HG03565 (cell line): ENCODE results near the gene SIAE.

Experiments
- ATAC-seq: cut with Tn5 transposase; IDR thresholded peaks from one replicate; pipeline ENCODE4 v1.9.1; 2021; ENCODE audit warnings: mild to moderate bottlenecking, moderate library complexity; ENCODE audit not compliant: unreplicated experiment

SIAE gene

DNA sequence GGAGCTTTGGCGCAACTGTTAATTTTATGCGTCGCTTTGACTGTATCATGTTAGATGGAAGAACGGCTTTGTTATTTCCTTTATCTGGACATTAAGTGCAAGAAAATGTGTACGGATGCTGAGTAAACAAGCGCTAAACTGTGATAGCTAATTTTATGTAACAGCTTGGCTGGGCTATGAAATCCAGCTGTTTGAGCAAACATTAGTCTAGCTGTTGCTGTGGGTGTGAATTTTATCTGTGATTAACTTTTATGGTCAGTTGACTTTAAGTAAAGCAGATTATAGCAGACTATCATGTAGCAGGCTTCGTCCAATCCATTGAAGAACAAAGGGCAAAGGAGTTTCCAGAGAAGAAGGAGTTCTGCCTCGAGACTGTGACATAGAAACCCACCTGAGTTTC lies 89.8 kb downstream of the SIAE start:
- no peak for ATAC-seq
